ENCODE data around the gene TLCD5. TPM values are rescaled to one million over a fixed set of nuclear protein-coding genes. Genes with fewer than 3 reads are reported as not detected.

TLCD5 gene
- total RNA-seq, 1 donor from 2014 or later = 5.2 TPM

DNA sequence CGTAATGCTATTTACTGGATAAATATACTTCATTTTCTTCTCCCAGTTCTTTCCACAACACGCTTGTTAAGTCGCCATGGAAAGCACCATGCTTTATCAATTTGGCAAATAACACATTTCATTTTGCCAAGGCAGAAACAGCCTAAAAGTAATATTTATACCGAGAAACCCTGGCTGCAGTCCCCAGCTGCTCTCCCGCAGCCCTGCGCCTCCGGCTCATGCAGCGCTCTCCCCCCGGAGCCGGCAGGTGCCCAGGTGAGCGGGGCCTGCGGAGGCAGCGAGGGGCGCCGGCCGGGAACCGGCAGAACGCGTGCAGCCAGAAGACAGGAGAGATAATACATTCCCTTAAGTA, 10.4 kb downstream of the TLCD5 start:
- Histone ChIP-seq H3K4me1 (ENCODE audit: control insufficient read depth in 3 of 3, insufficient read depth in 3 of 3, low read length in 3 of 3) (peaks cover 10 to 27% (median 16%) of the 10 kb centered on the region in 3 donors), H3K9ac (ENCODE audit: low read depth in 1 of 3, low read length in 3 of 3) (peak overlapping the region; percentile 81 to 95 (median 92)), H3K27ac (ENCODE audit: low read depth, low read length) (peak overlapping the region; percentile 92), H3K4me3 (ENCODE audit: low read length in 3 of 3) (peak overlapping the region; percentile 73 to 83 (median 79)), H3K36me3 (ENCODE audit: control insufficient read depth in 3 of 3, insufficient read depth in 3 of 3, low read length in 3 of 3) (peaks cover 0 to 4% (median 0%) of the 10 kb centered on the region in 3 donors), H3K27me3 (ENCODE audit: control insufficient read depth in 3 of 3, insufficient read depth in 3 of 3, low read length in 3 of 3) (no peaks in the 10 kb centered on the region), H3K9me3 (ENCODE audit: control insufficient read depth in 3 of 3, low read length in 3 of 3) (no peaks in the 10 kb centered on the region)

- H3K27me3 ChIP-seq (ENCODE audit: control insufficient read depth in 3 of 3, insufficient read depth in 3 of 3, low read length in 3 of 3) = no peaks in the 10 kb centered on the region
- H3K27ac ChIP-seq (ENCODE audit: low read depth, low read length) = peak within 1 kb of the TSS; percentile 92
- peaks cover 0 to 4% (median 0%) of the 10 kb centered on the region in 3 donors for H3K36me3 ChIP-seq (ENCODE audit: control insufficient read depth in 3 of 3, insufficient read depth in 3 of 3, low read length in 3 of 3)
- H3K9me3 ChIP-seq (ENCODE audit: control insufficient read depth in 3 of 3, low read length in 3 of 3) = no peaks in the 10 kb centered on the region
- H3K4me1 ChIP-seq (ENCODE audit: control insufficient read depth in 3 of 3, insufficient read depth in 3 of 3, low read length in 3 of 3) = peaks cover 10 to 32% (median 19%) of the 10 kb centered on the region in 3 donors
- peak within 1 kb of the TSS; percentile 80 to 97 (median 94) for H3K4me3 ChIP-seq (ENCODE audit: low read length in 3 of 3)
- peak within 1 kb of the TSS; percentile 94 to 98 (median 95) for H3K9ac ChIP-seq (ENCODE audit: low read depth in 1 of 3, low read length in 3 of 3)
Observed at GRCh38 chr11:120335908-120336640, 11.0 kb downstream of the TLCD5 start, which contains the start of gene ARHGEF12. ARHGEF12 (plus strand) TSS chr11:120336413; CDS start chr11:120337244, 831 bp downstream.

GRCh38 chr11:120336641-120337354, 11.7 kb downstream of the TLCD5 start:
- Histone ChIP-seq H3K27ac (ENCODE audit: low read depth, low read length) (peak overlapping the region; percentile 92), H3K9me3 (ENCODE audit: control insufficient read depth in 3 of 3, low read length in 3 of 3) (no peaks in the 10 kb centered on the region), H3K9ac (ENCODE audit: low read depth in 1 of 3, low read length in 3 of 3) (peak overlapping the region; percentile 94 to 98 (median 95)), H3K4me1 (ENCODE audit: control insufficient read depth in 3 of 3, insufficient read depth in 3 of 3, low read length in 3 of 3) (peaks cover 10 to 39% (median 14%) of the 10 kb centered on the region in 3 donors), H3K4me3 (ENCODE audit: low read length in 3 of 3) (peak overlapping the region; percentile 80 to 97 (median 94)), H3K36me3 (ENCODE audit: control insufficient read depth in 3 of 3, insufficient read depth in 3 of 3, low read length in 3 of 3) (peaks cover 0 to 4% (median 0%) of the 10 kb centered on the region in 3 donors), H3K27me3 (ENCODE audit: control insufficient read depth in 3 of 3, insufficient read depth in 3 of 3, low read length in 3 of 3) (no peaks in the 10 kb centered on the region)

GRCh38 chr11:120337355-120338106, 12.4 kb downstream of the TLCD5 start:
- H3K4me1 ChIP-seq (ENCODE audit: control insufficient read depth in 3 of 3, insufficient read depth in 3 of 3, low read length in 3 of 3) = peaks cover 10 to 39% (median 12%) of the 10 kb centered on the region in 3 donors
- H3K27ac ChIP-seq (ENCODE audit: low read depth, low read length) = peak overlapping the region; percentile 92
- no peaks in the 10 kb centered on the region for H3K9me3 ChIP-seq (ENCODE audit: control insufficient read depth in 3 of 3, low read length in 3 of 3)
- H3K27me3 ChIP-seq (ENCODE audit: control insufficient read depth in 3 of 3, insufficient read depth in 3 of 3, low read length in 3 of 3) = no peaks in the 10 kb centered on the region
- peak overlapping the region; percentile 94 to 98 (median 95) for H3K9ac ChIP-seq (ENCODE audit: low read depth in 1 of 3, low read length in 3 of 3)
- peak overlapping the region; percentile 80 to 97 (median 94) for H3K4me3 ChIP-seq (ENCODE audit: low read length in 3 of 3)
- H3K36me3 ChIP-seq (ENCODE audit: control insufficient read depth in 3 of 3, insufficient read depth in 3 of 3, low read length in 3 of 3) = peaks cover 0 to 4% (median 0%) of the 10 kb centered on the region in 3 donors

DNA sequence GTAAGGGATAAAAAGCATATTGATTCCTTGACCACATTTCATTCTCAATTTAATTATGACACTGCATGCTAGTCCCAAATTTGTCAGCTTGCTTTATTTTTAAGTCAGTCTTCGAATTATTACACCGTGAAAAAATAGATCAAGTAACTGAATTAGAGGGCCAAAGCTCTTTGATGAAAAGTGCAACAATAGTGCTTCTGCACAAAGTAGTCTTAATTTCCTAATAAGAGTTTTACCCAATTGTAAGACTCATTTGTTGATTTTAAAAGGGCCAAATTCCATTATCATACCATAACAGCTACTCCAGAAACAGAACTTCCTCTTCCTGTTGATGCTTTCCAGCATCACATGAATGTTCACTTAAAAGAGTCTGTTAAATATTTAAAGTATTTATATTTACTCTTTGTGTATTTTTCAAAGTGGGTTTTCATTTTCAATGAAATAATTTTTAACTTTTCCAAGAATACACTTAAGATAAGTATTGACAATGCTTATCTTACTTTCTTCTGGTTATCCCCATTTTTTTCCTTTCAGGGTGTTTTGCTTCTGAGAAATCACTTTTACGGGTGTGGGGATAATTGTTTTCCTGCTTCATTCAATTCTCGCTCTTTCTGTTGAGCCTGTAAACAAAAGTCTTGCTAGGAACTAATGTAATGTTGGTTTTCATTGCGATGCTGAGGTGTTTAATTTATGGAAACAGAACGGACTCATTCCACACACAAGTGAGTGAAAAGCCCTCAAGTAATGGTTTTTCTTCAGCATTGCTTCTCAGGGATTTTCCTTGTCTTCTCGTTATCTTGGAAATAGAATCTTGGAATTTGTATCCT, 13.2 kb downstream of the TLCD5 start:
- H3K4me1 ChIP-seq (ENCODE audit: control insufficient read depth in 3 of 3, insufficient read depth in 3 of 3, low read length in 3 of 3) = peaks cover 8 to 39% (median 14%) of the 10 kb centered on the region in 3 donors
- peak overlapping the region; percentile 80 to 97 (median 94) for H3K4me3 ChIP-seq (ENCODE audit: low read length in 3 of 3)
- peaks cover 0 to 4% (median 0%) of the 10 kb centered on the region in 3 donors for H3K36me3 ChIP-seq (ENCODE audit: control insufficient read depth in 3 of 3, insufficient read depth in 3 of 3, low read length in 3 of 3)
- H3K27ac ChIP-seq (ENCODE audit: low read depth, low read length) = peak overlapping the region; percentile 92
- no peaks in the 10 kb centered on the region for H3K9me3 ChIP-seq (ENCODE audit: control insufficient read depth in 3 of 3, low read length in 3 of 3)
- peak overlapping the region; percentile 94 to 98 (median 95) for H3K9ac ChIP-seq (ENCODE audit: low read depth in 1 of 3, low read length in 3 of 3)
- no peaks in the 10 kb centered on the region for H3K27me3 ChIP-seq (ENCODE audit: control insufficient read depth in 3 of 3, insufficient read depth in 3 of 3, low read length in 3 of 3)

DNA sequence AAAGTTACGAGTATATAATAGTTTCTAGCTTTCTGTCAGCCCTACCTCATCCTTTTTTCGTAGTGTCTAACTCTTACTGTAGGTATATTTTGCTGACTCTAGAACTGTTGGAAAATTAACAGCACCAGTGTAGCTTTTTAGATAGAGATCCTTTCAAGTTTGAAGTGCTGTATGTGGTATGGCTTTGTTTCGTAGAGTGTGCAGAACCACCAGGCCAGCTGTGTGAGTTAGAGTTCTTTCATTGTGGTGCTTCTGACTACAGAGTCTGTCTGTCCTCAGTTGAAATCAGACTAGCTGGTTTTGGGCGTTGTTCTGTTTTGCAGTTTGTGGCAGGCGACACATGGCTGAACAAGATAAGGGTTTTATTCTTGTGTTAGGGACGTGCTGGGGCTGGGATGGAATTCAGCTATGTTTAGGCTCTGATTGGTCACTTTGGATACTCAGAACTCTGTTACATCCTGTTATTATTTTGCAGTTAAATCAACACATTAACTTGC, 14.3 kb downstream of the TLCD5 start:
- Histone ChIP-seq H3K9me3 (ENCODE audit: control insufficient read depth in 3 of 3, low read length in 3 of 3) (no peaks in the 10 kb centered on the region), H3K4me3 (ENCODE audit: low read length in 3 of 3) (peak overlapping the region; percentile 80 to 97 (median 94)), H3K9ac (ENCODE audit: low read depth in 1 of 3, low read length in 3 of 3) (peak overlapping the region; percentile 94 to 98 (median 95)), H3K4me1 (ENCODE audit: control insufficient read depth in 3 of 3, insufficient read depth in 3 of 3, low read length in 3 of 3) (peaks cover 10 to 49% (median 21%) of the 10 kb centered on the region in 3 donors), H3K27ac (ENCODE audit: low read depth, low read length) (peak overlapping the region; percentile 16), H3K27me3 (ENCODE audit: control insufficient read depth in 3 of 3, insufficient read depth in 3 of 3, low read length in 3 of 3) (no peaks in the 10 kb centered on the region), H3K36me3 (ENCODE audit: control insufficient read depth in 3 of 3, insufficient read depth in 3 of 3, low read length in 3 of 3) (peaks cover 0 to 4% (median 0%) of the 10 kb centered on the region in 3 donors)

DNA sequence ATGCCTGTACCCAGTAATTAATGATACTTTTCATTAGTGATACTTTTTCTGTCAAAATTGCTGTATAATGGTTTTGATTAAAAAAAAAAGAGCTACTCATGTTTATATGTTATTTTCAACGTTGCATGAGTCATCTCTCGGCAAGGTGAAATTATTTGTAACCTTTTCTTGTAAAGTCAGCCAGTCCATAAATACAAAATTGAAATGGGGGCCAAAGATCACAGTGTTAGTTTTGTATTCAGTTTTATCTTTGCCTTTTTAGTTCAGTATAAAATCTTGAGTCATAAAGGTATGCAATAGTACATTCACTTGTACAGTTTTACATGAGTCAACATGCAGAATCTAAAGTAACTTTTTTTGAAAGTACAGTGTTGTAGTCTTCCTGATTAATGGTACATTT, 15.4 kb downstream of the TLCD5 start:
- Histone ChIP-seq H3K27me3 (ENCODE audit: control insufficient read depth in 3 of 3, insufficient read depth in 3 of 3, low read length in 3 of 3) (no peaks in the 10 kb centered on the region), H3K9ac (ENCODE audit: low read depth in 1 of 3, low read length in 3 of 3) (peak overlapping the region in 1 of 3 donors; percentile 98), H3K9me3 (ENCODE audit: control insufficient read depth in 3 of 3, low read length in 3 of 3) (no peaks in the 10 kb centered on the region), H3K27ac (ENCODE audit: low read depth, low read length) (peak overlapping the region; percentile 16), H3K4me3 (ENCODE audit: low read length in 3 of 3) (peak overlapping the region in 1 of 3 donors; percentile 34), H3K4me1 (ENCODE audit: control insufficient read depth in 3 of 3, insufficient read depth in 3 of 3, low read length in 3 of 3) (peaks cover 16 to 52% (median 30%) of the 10 kb centered on the region in 3 donors), H3K36me3 (ENCODE audit: control insufficient read depth in 3 of 3, insufficient read depth in 3 of 3, low read length in 3 of 3) (peaks cover 0 to 4% (median 0%) of the 10 kb centered on the region in 3 donors)

DNA sequence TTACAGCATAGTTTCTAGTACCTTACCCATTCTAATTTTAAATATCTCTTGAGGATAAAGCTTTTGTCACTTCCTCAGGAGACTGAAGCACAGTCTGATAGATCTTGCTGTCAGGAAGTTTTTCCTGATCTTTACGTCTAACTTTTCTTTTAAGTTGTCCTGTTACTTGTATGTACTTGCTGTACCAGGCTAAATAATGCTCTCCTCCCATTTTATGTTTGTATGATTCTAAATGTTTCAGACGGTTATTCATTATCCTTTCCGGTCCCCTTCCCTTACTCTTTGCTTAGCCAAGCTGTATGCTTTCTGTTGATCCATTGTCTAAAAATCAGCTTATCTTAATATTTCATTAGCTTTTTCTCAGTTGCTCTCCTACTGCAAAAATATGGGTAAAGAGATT, 17.1 kb downstream of the TLCD5 start:
- Histone ChIP-seq H3K4me1 (ENCODE audit: control insufficient read depth in 3 of 3, insufficient read depth in 3 of 3, low read length in 3 of 3) (peaks cover 21 to 58% (median 38%) of the 10 kb centered on the region in 3 donors), H3K27me3 (ENCODE audit: control insufficient read depth in 3 of 3, insufficient read depth in 3 of 3, low read length in 3 of 3) (no peaks in the 10 kb centered on the region), H3K27ac (ENCODE audit: low read depth, low read length) (no peak overlapping the region), H3K36me3 (ENCODE audit: control insufficient read depth in 3 of 3, insufficient read depth in 3 of 3, low read length in 3 of 3) (no peaks in the 10 kb centered on the region), H3K4me3 (ENCODE audit: low read length in 3 of 3) (peak overlapping the region in 1 of 3 donors; percentile 14), H3K9me3 (ENCODE audit: control insufficient read depth in 3 of 3, low read length in 3 of 3) (no peaks in the 10 kb centered on the region), H3K9ac (ENCODE audit: low read depth in 1 of 3, low read length in 3 of 3) (peak overlapping the region in 1 of 3 donors; percentile 54)

DNA sequence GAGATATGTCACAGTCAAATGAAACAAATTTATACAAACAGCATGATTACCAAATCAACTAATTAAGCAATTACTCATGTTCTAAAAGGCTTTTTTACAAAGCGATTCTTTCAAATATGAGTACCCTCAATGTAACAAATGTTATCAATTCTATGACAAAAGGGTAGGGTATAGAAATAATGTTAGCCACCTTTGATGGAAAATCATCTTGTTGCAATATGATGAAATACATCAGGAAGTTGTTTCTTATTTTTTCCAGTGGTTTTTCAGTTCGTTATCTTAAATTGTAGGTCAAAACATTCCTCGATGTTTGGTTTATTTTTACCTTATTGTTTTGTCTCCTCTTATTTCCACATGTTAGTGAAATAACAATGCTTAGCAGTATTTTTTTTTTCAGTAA, 17.6 kb downstream of the TLCD5 start:
- H3K9ac ChIP-seq (ENCODE audit: low read depth in 1 of 3, low read length in 3 of 3) = no peak overlapping the region
- H3K4me3 ChIP-seq (ENCODE audit: low read length in 3 of 3) = no peak overlapping the region
- no peaks in the 10 kb centered on the region for H3K36me3 ChIP-seq (ENCODE audit: control insufficient read depth in 3 of 3, insufficient read depth in 3 of 3, low read length in 3 of 3)
- no peaks in the 10 kb centered on the region for H3K9me3 ChIP-seq (ENCODE audit: control insufficient read depth in 3 of 3, low read length in 3 of 3)
- no peaks in the 10 kb centered on the region for H3K27me3 ChIP-seq (ENCODE audit: control insufficient read depth in 3 of 3, insufficient read depth in 3 of 3, low read length in 3 of 3)
- peaks cover 21 to 60% (median 38%) of the 10 kb centered on the region in 3 donors for H3K4me1 ChIP-seq (ENCODE audit: control insufficient read depth in 3 of 3, insufficient read depth in 3 of 3, low read length in 3 of 3)
- no peak overlapping the region for H3K27ac ChIP-seq (ENCODE audit: low read depth, low read length)
